ENCODE measurements around the gene SYT1.
A peak's percentile ranks its signal among the peaks of the same experiment; 100 is the strongest.
"Not testable (repeated sequence)": the region's sequence is repeated elsewhere in the genome, so short reads cannot be mapped to it uniquely, and the experiment has no call there.

SYT1 gene

GRCh38 chr12:79174626-79175025 lies 310.1 kb downstream of the SYT1 start:
- in situ Hi-C loops (cut with MboI; ENCODE audit: low pct_unique_long_range_greater_than_20kb, low sequenced_read_pairs): no loop called here
- DNase-seq: no peak

GRCh38 chr12:79183003-79183402 lies 318.4 kb downstream of the SYT1 start:
- no peak for DNase-seq
- in situ Hi-C loops (cut with MboI; ENCODE audit: low pct_unique_long_range_greater_than_20kb, low sequenced_read_pairs): no loop called here

DNA sequence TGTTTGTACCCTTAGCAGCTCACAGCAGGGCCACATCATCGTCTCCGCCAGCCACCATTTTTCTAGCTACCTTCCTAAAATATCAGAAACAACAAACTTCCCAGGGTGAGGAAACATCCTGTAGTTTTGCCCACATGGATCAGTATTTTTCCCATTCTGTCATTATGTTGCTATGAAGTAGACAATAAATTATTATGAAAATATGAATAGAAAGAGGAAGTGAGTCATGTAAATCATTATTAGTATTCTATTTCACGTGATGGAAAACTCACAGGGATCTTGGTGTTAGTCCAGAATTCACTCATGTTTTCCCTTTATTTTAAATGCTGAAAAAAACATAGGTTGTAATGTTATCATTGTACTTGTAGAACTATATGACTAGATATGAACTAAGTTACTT lies 319.4 kb downstream of the SYT1 start:
- no peak for DNase-seq
- in situ Hi-C loops (cut with MboI; ENCODE audit: low pct_unique_long_range_greater_than_20kb, low sequenced_read_pairs): no loop called here

GRCh38 chr12:79186506-79186905 lies 321.9 kb downstream of the SYT1 start:
- in situ Hi-C loops (cut with MboI; ENCODE audit: low pct_unique_long_range_greater_than_20kb, low sequenced_read_pairs): no loop called here
- DNase-seq: no peak

DNA sequence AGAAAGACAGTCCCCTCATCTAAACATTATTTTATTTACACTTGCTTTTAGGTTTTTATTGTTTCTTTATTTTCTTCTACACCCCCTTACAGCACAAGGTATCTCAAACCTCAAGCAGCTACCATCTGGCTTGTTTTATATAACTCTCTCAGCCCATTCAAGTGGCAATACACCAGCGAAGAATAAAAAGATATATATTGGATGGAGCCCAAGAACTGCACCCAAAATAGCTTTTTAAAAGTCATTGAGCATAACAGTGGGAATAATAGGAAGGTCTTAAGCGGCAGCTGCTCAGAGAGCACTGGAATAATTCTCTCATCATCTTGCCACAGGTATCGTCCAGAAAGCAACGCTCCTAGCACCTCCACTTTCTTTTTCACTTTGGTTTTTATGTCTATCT lies 322.5 kb downstream of the SYT1 start:
- DNase-seq: no peak
- in situ Hi-C loops (cut with MboI; ENCODE audit: low pct_unique_long_range_greater_than_20kb, low sequenced_read_pairs): no loop called here

DNA sequence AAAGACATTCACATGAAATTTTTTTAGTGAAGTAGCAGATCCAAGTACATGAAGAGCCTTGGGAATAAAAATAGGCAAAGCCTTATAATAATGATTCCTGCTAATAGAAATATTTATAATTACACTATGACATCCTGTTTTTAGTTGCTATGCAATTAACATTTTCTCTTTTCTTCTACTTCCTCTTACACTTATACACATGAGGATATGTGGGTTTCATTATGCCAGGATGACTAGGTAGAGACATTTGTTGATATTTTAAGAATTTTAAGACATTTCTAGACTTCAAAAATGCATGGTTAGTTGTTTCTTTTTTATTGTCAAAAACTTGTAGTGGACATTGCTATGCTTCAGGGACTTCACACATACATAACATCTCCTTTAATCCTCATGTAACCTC lies 326.8 kb downstream of the SYT1 start:
- no peak for DNase-seq
- in situ Hi-C loops (cut with MboI; ENCODE audit: low pct_unique_long_range_greater_than_20kb, low sequenced_read_pairs): no loop called here

- DNase-seq: no peak
- in situ Hi-C loops (cut with MboI; ENCODE audit: low pct_unique_long_range_greater_than_20kb, low sequenced_read_pairs): no loop called here
These were observed 330.0 kb downstream of the SYT1 start for GRCh38 chr12:79194595-79194994.

DNA sequence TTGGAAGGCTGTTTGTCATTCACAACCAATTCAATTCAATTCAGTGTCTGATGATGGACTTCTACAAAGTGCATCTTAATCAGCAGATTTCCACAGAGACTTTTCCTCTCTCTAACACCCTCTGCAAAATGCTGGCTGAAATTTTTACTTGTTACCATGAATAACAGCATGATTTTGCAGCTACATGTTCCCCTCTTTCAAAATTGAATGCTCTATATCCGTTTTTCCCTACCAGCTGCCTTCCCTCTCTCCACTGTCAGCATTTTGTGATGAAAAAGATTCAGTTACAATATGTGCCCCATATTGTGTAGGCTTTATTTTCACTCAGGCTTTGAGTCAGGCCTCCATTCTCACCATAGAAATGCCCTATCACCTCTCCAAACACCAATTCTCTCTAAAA lies 334.6 kb downstream of the SYT1 start:
- no peak for DNase-seq
- in situ Hi-C loops (cut with MboI; ENCODE audit: low pct_unique_long_range_greater_than_20kb, low sequenced_read_pairs): no loop called here

DNA sequence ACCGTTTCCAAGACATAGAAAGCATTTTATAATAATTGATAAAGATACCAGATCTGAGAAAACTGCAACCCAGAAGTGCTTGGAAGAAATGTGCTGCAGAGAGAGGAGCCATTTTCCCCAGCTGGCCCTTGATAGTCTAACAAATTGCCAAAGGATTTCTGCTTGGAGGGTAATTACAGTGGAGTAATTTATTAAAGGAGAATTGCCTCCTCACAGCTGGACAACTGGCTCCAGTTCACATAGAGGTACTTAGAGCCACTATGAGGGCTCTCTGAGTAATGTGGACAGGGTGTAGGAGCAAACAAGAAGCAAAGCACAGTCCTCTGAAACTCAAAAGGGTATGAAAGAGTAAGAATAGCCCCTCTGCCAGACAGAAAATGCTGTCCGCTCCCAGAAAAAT lies 335.6 kb downstream of the SYT1 start:
- in situ Hi-C loops (cut with MboI; ENCODE audit: low pct_unique_long_range_greater_than_20kb, low sequenced_read_pairs): no loop called here
- no peak for DNase-seq

DNA sequence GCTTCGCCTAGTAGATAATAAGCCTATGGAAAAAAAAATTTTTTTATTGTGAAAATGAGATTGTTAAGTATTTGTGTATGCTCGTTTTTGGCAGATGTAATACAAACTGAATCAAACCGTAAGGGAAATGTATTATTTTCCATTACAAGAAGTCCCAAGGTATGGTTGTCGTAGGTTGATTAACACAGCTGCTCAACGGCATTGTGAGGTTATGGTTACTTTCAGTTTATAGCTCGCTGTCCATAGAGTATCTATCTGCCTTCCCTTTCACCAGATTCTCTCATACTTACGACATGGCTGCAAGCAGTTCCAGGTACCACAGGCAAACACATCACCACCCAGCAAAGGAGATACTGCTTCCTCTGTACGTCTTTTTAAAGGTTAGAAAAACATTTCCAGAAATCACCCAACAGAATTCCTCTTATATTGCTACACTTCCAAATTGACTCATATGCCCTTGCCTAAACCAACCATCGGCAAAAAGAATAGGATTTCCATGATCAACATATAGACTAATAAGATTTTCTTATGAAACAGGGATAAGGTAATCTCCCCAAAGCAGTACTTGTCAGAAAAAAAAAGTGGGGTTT lies 338.6 kb downstream of the SYT1 start:
- DNase-seq: no peak

GRCh38 chr12:79206871-79207270 lies 342.3 kb downstream of the SYT1 start:
- DNase-seq: no peak
- in situ Hi-C loops (cut with MboI; ENCODE audit: low pct_unique_long_range_greater_than_20kb, low sequenced_read_pairs): no loop called here

More for the DNA sequence above, 338.6 kb downstream of the SYT1 start:
- in situ Hi-C loops (cut with MboI; ENCODE audit: low pct_unique_long_range_greater_than_20kb, low sequenced_read_pairs): no loop called here

DNA sequence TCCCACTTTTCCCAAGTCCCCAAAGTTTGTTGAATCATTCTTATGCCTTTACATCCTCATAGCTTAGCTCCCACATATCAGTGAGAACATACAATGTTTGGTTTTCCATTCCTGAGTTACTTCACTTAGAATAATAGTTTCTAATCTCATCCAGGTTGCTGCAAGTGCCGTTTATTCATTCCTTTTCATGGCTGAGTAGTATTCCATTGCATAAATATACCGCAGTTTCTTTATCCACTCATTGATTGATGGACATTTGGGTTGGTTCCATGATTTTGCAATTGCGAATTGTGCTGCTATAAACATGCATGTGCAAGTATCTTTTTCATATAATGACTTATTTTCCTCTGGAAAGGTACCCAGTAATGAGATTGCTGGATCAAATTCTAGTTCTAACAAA lies 345.8 kb downstream of the SYT1 start:
- in situ Hi-C loops (cut with MboI; ENCODE audit: low pct_unique_long_range_greater_than_20kb, low sequenced_read_pairs); DNase-seq: not testable (repeated sequence)

DNA sequence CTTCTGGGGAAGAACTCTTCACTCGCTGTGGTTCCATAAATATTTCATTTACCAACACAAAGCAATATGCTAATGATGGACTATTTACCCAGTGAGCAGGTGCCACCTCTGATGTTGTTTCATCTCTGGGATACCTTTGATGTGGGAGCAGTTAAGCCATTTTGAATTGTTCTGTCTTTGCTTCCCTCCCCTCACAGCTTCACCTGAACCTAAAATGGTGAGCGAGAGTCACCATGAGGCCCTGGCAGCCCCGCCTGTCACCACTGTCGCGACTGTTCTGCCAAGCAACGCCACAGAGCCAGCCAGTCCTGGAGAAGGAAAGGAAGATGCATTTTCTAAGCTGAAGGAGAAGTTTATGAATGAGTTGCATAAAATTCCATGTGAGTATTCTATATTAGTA lies 352.7 kb downstream of the SYT1 start:
- in situ Hi-C loops (cut with MboI; ENCODE audit: low pct_unique_long_range_greater_than_20kb, low sequenced_read_pairs): no loop called here
- no peak for DNase-seq

DNA sequence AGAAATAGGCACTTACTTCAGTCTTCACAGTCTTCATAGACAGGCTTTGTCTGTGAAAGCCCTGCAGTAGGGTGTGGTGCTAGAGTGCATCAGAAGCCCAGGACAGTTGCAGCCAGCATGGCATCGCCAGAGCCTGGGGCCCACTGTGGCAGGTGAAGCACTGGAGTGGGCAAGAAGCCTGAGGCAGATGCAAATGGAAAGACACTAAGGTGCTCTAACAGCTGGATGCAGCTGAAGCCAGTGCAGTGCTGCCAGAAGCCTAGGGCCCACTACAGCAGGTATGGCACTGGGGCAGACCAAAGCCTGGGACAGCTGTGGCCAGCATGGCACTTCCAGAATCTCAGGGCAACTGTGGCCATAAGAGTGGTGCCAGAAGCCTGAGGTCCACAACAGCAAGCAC lies 358.6 kb downstream of the SYT1 start:
- in situ Hi-C loops (cut with MboI; ENCODE audit: low pct_unique_long_range_greater_than_20kb, low sequenced_read_pairs): no loop called here
- DNase-seq: no peak

- in situ Hi-C loops (cut with MboI; ENCODE audit: low pct_unique_long_range_greater_than_20kb, low sequenced_read_pairs): no loop called here
- no peak for DNase-seq
These were observed 359.2 kb downstream of the SYT1 start for GRCh38 chr12:79223761-79224160.

GRCh38 chr12:79227091-79227490 lies 362.5 kb downstream of the SYT1 start:
- in situ Hi-C loops (cut with MboI; ENCODE audit: low pct_unique_long_range_greater_than_20kb, low sequenced_read_pairs): no loop called here
- DNase-seq: no peak

DNA sequence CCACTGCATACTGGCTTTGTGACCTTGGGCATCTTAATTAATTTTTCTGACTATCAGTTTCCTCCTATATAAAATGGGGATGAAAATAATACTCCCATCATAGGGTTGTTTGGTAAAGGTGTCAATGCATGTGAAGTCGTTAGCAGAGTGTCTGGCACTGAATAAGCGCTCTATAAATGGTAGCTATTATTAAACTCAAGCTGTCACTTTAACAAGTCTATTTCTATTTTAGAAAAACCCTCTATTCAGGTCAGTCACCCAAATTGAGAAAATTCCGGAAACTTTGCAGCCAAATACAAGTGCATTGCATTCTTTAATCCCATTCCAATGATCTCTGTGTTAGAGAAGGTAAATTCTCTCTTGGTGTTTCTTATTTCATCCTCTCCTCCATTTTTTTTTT lies 363.1 kb downstream of the SYT1 start:
- no peak for DNase-seq
- in situ Hi-C loops (cut with MboI; ENCODE audit: low pct_unique_long_range_greater_than_20kb, low sequenced_read_pairs): no loop called here

DNA sequence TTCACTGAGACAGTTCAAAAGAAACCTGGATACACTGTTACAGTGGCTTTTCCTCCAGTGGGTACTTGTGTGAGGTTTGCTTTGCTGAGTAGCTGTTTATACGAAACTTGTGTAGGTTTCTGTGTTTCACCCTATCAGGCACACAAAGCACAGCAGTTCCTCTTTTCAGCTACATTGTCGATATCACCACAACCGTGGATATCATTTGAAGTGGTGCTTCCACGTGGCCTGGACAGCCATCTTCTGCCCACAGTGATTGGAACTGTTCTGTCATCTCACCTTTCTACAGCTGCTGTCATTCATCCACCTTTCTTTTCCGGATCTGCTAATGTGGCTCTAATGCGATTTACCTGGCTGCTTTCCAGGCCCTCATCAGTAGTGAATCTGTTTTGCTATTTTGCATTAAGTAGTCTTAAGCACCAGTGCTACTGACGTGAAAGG lies 368.8 kb downstream of the SYT1 start:
- in situ Hi-C loops (cut with MboI; ENCODE audit: low pct_unique_long_range_greater_than_20kb, low sequenced_read_pairs): no loop called here
- DNase-seq: peak; percentile 1

GRCh38 chr12:79236920-79237319 lies 372.3 kb downstream of the SYT1 start:
- in situ Hi-C loops (cut with MboI; ENCODE audit: low pct_unique_long_range_greater_than_20kb, low sequenced_read_pairs): no loop called here
- no peak for DNase-seq

DNA sequence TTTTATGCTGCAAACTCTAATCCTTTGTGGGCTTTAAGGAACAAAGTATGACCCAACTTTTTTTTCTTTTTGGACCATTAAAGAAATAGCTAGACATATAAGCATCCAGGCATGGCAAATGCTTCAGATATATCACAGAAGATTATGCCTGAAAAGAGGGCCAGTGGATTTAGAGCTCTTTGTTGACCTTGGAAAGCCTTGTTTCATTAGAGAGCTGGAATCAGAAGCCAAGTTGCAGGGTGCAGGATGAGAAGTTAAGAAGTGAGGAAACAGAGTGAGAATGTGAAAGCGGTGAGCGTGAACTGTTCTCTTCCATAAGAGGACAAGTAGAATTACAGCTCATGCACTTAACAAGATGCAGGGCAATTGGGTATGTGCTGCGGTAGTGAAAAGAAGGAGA lies 373.7 kb downstream of the SYT1 start:
- in situ Hi-C loops (cut with MboI; ENCODE audit: low pct_unique_long_range_greater_than_20kb, low sequenced_read_pairs): no loop called here
- no peak for DNase-seq

- no peak for DNase-seq
- in situ Hi-C loops (cut with MboI; ENCODE audit: low pct_unique_long_range_greater_than_20kb, low sequenced_read_pairs): no loop called here
These were observed 382.9 kb downstream of the SYT1 start for GRCh38 chr12:79247494-79247893.

GRCh38 chr12:79250186-79250585 lies 385.6 kb downstream of the SYT1 start:
- DNase-seq: no peak
- in situ Hi-C loops (cut with MboI; ENCODE audit: low pct_unique_long_range_greater_than_20kb, low sequenced_read_pairs): no loop called here

Measured in KBM-7 (cell line).